CD14-positive monocyte (primary cell): ENCODE data around the gene DNAJB1. TPM values are rescaled to one million over a fixed set of nuclear protein-coding genes. Genes with fewer than 3 reads are reported as not detected.

ENCODE experiments used
- DNase-seq, 3 donors: peaks; one replicate each; pipeline ENCODE4 v3.0.0-alpha.2; 2011 to 2022
- H2AFZ ChIP-seq: 2 replicates; pipeline ENCODE4 v1.6.0; 2012; ENCODE audit warnings: mild to moderate bottlenecking, low read depth, low read length, inconsistent platforms; ENCODE audit not compliant: insufficient read depth, poor library complexity, severe bottlenecking
- H3K27ac ChIP-seq, 2 donors: 1 replicate in 1 of 2; 2 replicates in 1 of 2; pipeline ENCODE4 v1.5.1; 2012 to 2013; ENCODE audit warnings: low read length in 2 of 2, control low read depth in 1 of 2, inconsistent platforms in 1 of 2, low read depth in 1 of 2, mild to moderate bottlenecking in 1 of 2
- H3K27me3 ChIP-seq, 2 donors: one replicate each; pipeline versions ENCODE4 v1.6.0 to v1.6.1; 2011 to 2013; ENCODE audit warnings: low read length in 2 of 2; ENCODE audit not compliant: control insufficient read depth in 2 of 2, insufficient read depth in 2 of 2
- H3K36me3 ChIP-seq, 2 donors: replicated peaks in 1 of 2; 1 replicate in 1 of 2; 2 replicates in 1 of 2; pipeline versions ENCODE4 v1.5.1 to v1.6.1; 2012 to 2013; ENCODE audit warnings: low read length in 2 of 2, control low read depth in 1 of 2, inconsistent platforms in 1 of 2, mild to moderate bottlenecking in 1 of 2; ENCODE audit not compliant: insufficient read depth in 2 of 2, control insufficient read depth in 1 of 2
- H3K4me1 ChIP-seq, 2 donors: 1 replicate in 1 of 2; 2 replicates in 1 of 2; pipeline versions ENCODE4 v1.5.1 to v1.6.1; 2012 to 2013; ENCODE audit warnings: low read length in 2 of 2, control low read depth in 1 of 2, inconsistent platforms in 1 of 2, mild to moderate bottlenecking in 1 of 2, moderate library complexity in 1 of 2; ENCODE audit not compliant: insufficient read depth in 2 of 2, control insufficient read depth in 1 of 2
- H3K4me2 ChIP-seq: replicated peaks from 2 replicates; pipeline ENCODE3; 2012; ENCODE audit warnings: low read length, moderate library complexity, mild to moderate bottlenecking; ENCODE audit not compliant: poor library complexity, severe bottlenecking; ENCODE audit errors: extremely low read depth
- H3K4me3 ChIP-seq, 3 experiments: fragments of 200-600 bp in 1 of 3; sonication (generic) in 1 of 3; replicated peaks in 1 of 3; 1 replicate in 2 of 3; 2 replicates in 1 of 3; pipeline ENCODE4 v1.5.1; 2011 to 2013; ENCODE audit warnings: low read length in 3 of 3, mild to moderate bottlenecking in 3 of 3, control low read depth in 2 of 3, low read depth in 2 of 3, inconsistent platforms in 1 of 3, moderate library complexity in 1 of 3
- H3K79me2 ChIP-seq: 2 replicates; pipeline ENCODE4 v1.6.0; 2012; ENCODE audit warnings: mild to moderate bottlenecking, control low read depth, inconsistent platforms, low read length, moderate library complexity; ENCODE audit not compliant: insufficient read depth
- H3K9ac ChIP-seq: 2 replicates; pipeline ENCODE4 v1.6.0; 2017; ENCODE audit warnings: low read length, mild to moderate bottlenecking; ENCODE audit not compliant: insufficient read depth, poor library complexity, severe bottlenecking
- H3K9me3 ChIP-seq, 2 donors: replicated peaks in 1 of 2; 1 replicate in 1 of 2; 2 replicates in 1 of 2; pipeline versions ENCODE4 v1.5.1 to v1.6.1; 2012 to 2013; ENCODE audit warnings: low read length in 2 of 2, control low read depth in 1 of 2; ENCODE audit not compliant: control insufficient read depth in 1 of 2, insufficient read depth in 1 of 2
- H4K20me1 ChIP-seq: 2 replicates; pipeline ENCODE4 v1.6.0; 2012; ENCODE audit warnings: mild to moderate bottlenecking, low read length, control low read depth, moderate library complexity; ENCODE audit not compliant: insufficient read depth
- H3K27ac Mint-ChIP-seq, 7 donors: one replicate each; pipeline ENCODE4 v1.8.0; 2020; ENCODE audit warnings: mild to moderate bottlenecking in 7 of 7, mixed read lengths in 7 of 7, moderate library complexity in 6 of 7, inconsistent platforms in 2 of 7
- H3K27me3 Mint-ChIP-seq, 3 donors: one replicate each; pipeline ENCODE4 v1.8.0; 2021 to 2022; ENCODE audit warnings: low read depth in 3 of 3, mild to moderate bottlenecking in 3 of 3, mixed read lengths in 3 of 3, moderate library complexity in 3 of 3, inconsistent platforms in 1 of 3
- H3K36me3 Mint-ChIP-seq, 2 donors: one replicate each; pipeline ENCODE4 v1.8.0; 2020; ENCODE audit warnings: mixed read lengths in 2 of 2, inconsistent platforms in 1 of 2, mild to moderate bottlenecking in 1 of 2
- H3K4me1 Mint-ChIP-seq: one replicate; pipeline ENCODE4 v1.8.0; 2020; ENCODE audit warnings: mild to moderate bottlenecking, mixed read lengths
- H3K4me3 Mint-ChIP-seq, 2 donors: one replicate each; pipeline ENCODE4 v1.8.0; 2020; ENCODE audit warnings: mild to moderate bottlenecking in 2 of 2, mixed read lengths in 2 of 2, moderate library complexity in 1 of 2
- H3K9me3 Mint-ChIP-seq, 7 donors: one replicate each; pipeline ENCODE4 v1.8.0; 2020 to 2022; ENCODE audit warnings: mixed read lengths in 7 of 7, mild to moderate bottlenecking in 6 of 7, moderate library complexity in 6 of 7, inconsistent platforms in 2 of 7
- WGBS: methylation state at CpG from one replicate; pipeline ENCODE4 v1.1.5; 2013; ENCODE audit warnings: missing lambda C conversion rate; ENCODE audit not compliant: insufficient coverage; 5-methylcytosine and 5-hydroxymethylcytosine counted together
- intact Hi-C, 2 donors: fragments of 100-400 bp; cut with micrococcal nuclease; formaldehyde crosslinking; loops; one replicate each; pipeline versions ENCODE4 v1.15.0 to v1.15.1; 2023
- polyA plus RNA-seq, 3 donors: library from polyadenylated mRNA; depleted of rRNA in 1 of 3; unstranded in 2 of 3; stranded (reverse) in 1 of 3; fragments of 300-500 nt in 2 of 3; fragments of >200 nt in 1 of 3; fragmentation: Illumina TruSeq in 2 of 3; gene quantifications; 1 replicate in 2 of 3; 2 replicates in 1 of 3; pipeline ENCODE4 v1.2.3, GENCODE V29; 2012 to 2021
- TF ChIP-seq, protein P1 (sequence below): fragments of 200-600 bp; IDR thresholded peaks from one replicate; pipeline ENCODE4 v1.8.0; 2022; ENCODE audit warnings: antibody characterized with exemption, mild to moderate bottlenecking

The DNAJB1 gene
- polyA plus RNA-seq, 3 donors, result 59.3 to 107 (median 70.9) TPM

DNA sequence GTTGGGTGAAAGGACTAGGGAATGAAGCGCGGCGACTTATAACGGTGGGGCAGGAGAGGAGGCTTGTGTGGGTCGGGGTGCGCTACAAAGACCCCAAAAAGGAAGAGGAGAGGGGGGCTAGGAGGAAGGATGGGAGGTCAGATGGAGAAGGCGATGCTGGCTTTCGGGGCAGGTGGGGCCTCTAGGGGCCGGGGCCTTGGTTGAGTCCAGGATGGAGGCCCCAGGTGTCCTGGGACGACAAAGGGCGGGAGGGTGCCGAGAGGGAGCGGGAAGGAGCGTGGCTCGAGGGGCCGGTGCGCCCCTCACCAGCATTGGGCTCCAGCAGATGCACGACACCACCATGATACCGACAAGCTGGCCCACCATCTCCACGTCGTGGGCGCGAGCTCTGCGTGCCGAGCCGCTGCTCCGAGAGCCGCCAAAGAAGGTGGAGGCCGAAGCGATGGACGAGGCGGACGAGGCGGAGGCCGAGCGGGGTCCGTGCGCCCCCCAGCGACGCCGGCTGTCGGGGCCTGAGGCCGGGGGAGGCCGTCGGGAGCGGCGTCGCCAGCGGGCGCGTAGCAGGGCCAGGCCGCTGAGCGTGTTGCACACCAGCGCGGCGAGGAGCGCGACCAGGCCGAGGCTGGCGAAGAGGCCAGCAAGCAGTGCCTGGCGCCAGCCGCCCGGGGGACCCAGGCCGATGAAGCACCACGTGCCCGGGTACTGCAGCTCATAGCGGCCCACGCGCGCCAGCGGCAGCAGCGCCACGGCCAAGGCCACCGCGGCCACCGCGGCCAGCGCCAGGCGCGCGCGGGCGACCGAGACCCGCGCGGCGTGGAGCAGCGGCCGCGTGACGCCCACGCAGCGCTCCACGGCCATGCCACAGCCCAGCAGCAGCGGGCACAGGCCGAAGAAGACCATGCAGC lies 44.9 kb downstream of the DNAJB1 start:
- 9% methylated on average over 94 of the region's 97 CpGs for WGBS
- Mint-ChIP-seq H3K36me3 (peaks cover 30 to 41% of the 10 kb centered on the region in 2 donors), H3K9me3 (peaks cover 0 to 12% (median 4%) of the 10 kb centered on the region in 7 donors), H3K27ac (no peak overlapping the region), H3K4me1 (peaks cover 35% of the 10 kb centered on the region), H3K27me3 (peaks cover 31 to 59% (median 34%) of the 10 kb centered on the region in 3 donors), H3K4me3 (peak overlapping the region; percentile 6 to 74)
- Histone ChIP-seq H3K4me2 (peak overlapping the region; percentile 48), H3K27me3 (peaks cover 18 to 38% of the 10 kb centered on the region in 2 donors), H2AFZ (no peak overlapping the region), H3K36me3 (peaks cover 24 to 32% of the 10 kb centered on the region in 2 donors), H3K4me3 (no peak overlapping the region), H3K9ac (no peak overlapping the region), H3K79me2 (no peaks in the 10 kb centered on the region), H3K4me1 (peaks cover 38 to 56% of the 10 kb centered on the region in 2 donors), H3K9me3 (peaks cover 0 to 5% of the 10 kb centered on the region in 2 donors), H3K27ac (no peak overlapping the region), H4K20me1 (peaks cover 43% of the 10 kb centered on the region)
- TF ChIP-seq, protein P1, sequence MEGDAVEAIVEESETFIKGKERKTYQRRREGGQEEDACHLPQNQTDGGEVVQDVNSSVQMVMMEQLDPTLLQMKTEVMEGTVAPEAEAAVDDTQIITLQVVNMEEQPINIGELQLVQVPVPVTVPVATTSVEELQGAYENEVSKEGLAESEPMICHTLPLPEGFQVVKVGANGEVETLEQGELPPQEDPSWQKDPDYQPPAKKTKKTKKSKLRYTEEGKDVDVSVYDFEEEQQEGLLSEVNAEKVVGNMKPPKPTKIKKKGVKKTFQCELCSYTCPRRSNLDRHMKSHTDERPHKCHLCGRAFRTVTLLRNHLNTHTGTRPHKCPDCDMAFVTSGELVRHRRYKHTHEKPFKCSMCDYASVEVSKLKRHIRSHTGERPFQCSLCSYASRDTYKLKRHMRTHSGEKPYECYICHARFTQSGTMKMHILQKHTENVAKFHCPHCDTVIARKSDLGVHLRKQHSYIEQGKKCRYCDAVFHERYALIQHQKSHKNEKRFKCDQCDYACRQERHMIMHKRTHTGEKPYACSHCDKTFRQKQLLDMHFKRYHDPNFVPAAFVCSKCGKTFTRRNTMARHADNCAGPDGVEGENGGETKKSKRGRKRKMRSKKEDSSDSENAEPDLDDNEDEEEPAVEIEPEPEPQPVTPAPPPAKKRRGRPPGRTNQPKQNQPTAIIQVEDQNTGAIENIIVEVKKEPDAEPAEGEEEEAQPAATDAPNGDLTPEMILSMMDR, result no peak
- intact Hi-C loops, result loop anchor here in 1 of 2 donors (2.0 to 10.0 kb wide), 2 partner anchors 41 to 279 kb away; partner anchors contain the start of gene PKN1
- peak in 1 of 3 donors; percentile 16 for DNase-seq

DNA sequence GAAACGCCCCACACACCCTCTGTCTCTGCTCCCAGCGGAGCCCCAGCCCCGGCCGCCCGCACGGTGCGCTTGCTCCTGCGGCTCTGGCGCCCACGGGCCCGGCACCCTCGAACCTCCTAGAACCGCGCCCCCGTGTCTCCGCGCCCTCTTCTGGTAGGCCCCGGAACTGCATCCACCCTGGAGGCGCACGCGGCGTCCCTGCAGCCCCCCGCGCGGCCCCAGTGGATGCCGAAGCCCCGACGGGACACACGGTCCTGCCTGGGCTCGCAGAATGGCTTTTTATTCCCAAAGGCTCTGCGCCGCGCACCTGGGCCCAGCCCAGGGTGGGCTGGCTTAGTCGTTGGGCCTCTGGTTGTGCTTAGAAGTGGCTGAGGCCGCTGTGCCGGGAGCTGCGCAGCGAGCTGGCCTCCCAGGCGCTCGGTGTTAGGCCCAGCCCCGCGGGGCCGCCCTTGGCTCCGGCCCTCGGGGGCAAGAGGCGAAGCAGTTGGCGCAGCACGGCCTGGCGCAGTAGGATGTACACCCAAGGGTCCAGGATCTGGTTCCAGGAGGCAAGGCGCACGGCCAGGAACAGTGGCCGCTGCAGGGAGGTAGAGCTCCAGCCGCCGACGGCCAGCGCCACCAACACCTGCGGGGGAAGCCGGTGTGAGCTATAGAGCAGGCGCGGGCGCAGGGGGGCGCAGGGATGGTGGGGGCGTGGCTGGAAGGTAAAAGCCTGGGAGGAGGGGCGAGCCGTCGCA lies 45.8 kb downstream of the DNAJB1 start:
- Mint-ChIP-seq H3K27me3 (peaks cover 31 to 55% (median 34%) of the 10 kb centered on the region in 3 donors), H3K27ac (no peak overlapping the region), H3K36me3 (peaks cover 40 to 50% of the 10 kb centered on the region in 2 donors), H3K4me3 (peak overlapping the region in 1 of 2 donors; percentile 74), H3K9me3 (peaks cover 0 to 12% (median 4%) of the 10 kb centered on the region in 7 donors), H3K4me1 (peaks cover 35% of the 10 kb centered on the region)
- H3K27ac ChIP-seq, result no peak overlapping the region
- no peak overlapping the region for H3K9ac ChIP-seq
- H3K4me2 ChIP-seq, result peak overlapping the region; percentile 48
- H4K20me1 ChIP-seq, result peaks cover 53% of the 10 kb centered on the region
- intact Hi-C loops, result loop anchor here in 1 of 2 donors (2.0 to 10.0 kb wide), 2 partner anchors 40 to 278 kb away; partner anchors contain the start of gene PKN1
- H3K36me3 ChIP-seq, result peaks cover 33 to 41% of the 10 kb centered on the region in 2 donors
- H3K27me3 ChIP-seq, result peaks cover 18 to 38% of the 10 kb centered on the region in 2 donors
- WGBS, result 2% methylated on average over 66 of the region's 66 CpGs
- H3K4me3 ChIP-seq, result no peak overlapping the region
- H3K79me2 ChIP-seq, result no peaks in the 10 kb centered on the region
- H3K4me1 ChIP-seq, result peaks cover 38 to 56% of the 10 kb centered on the region in 2 donors
- DNase-seq, result peak; percentile 45 to 61 (median 51)
- TF ChIP-seq, protein P1, result peak; percentile 100
- no peak overlapping the region for H2AFZ ChIP-seq
- peaks cover 0 to 5% of the 10 kb centered on the region in 2 donors for H3K9me3 ChIP-seq
